GM23248 (cell line): ENCODE data around the gene PPP4C.

Experiments
- EZH2 ChIP-seq: fragments of 200-600 bp; sonication (generic); IDR thresholded peaks from 2 replicates; pipeline ENCODE4 v1.6.1; 2018; ENCODE audit warnings: antibody characterized with exemption, mild to moderate bottlenecking; ENCODE audit not compliant: insufficient read depth, poor library complexity, severe bottlenecking
- EZH2phosphoT487 ChIP-seq: fragments of 200-600 bp; sonication (generic); IDR thresholded peaks from 2 replicates; pipeline ENCODE4 v1.6.1; 2018; ENCODE audit warnings: antibody characterized with exemption, moderate library complexity, mild to moderate bottlenecking, low read depth; ENCODE audit not compliant: insufficient read depth

- TF ChIP-seq EZH2 (no peak), EZH2phosphoT487 (no peak)
Observed at GRCh38 chr16:30046588-30046987, 29.2 kb upstream of the PPP4C start.
